IPS-15b (cell line): ENCODE measurements around the gene NFIB.

Experiments used
- H3K27me3 ChIP-seq: one replicate; pipeline ENCODE4 v1.6.1; 2013; ENCODE audit warnings: low read length; ENCODE audit not compliant: control insufficient read depth, insufficient read depth
- H3K36me3 ChIP-seq: one replicate; pipeline ENCODE4 v1.6.1; 2013; ENCODE audit warnings: low read length; ENCODE audit not compliant: control insufficient read depth, insufficient read depth
- H3K4me1 ChIP-seq: one replicate; pipeline ENCODE4 v1.6.1; 2013; ENCODE audit warnings: mild to moderate bottlenecking, low read length; ENCODE audit not compliant: control insufficient read depth, insufficient read depth
- H3K4me3 ChIP-seq: one replicate; pipeline ENCODE4 v1.5.1; 2013; ENCODE audit warnings: low read depth, low read length
- H3K9ac ChIP-seq: one replicate; pipeline ENCODE4 v1.6.1; 2013; ENCODE audit warnings: low read depth, mild to moderate bottlenecking, low read length
- H3K9me3 ChIP-seq: one replicate; pipeline ENCODE4 v1.6.1; 2013; ENCODE audit warnings: mild to moderate bottlenecking, low read length; ENCODE audit not compliant: control insufficient read depth, insufficient read depth

NFIB gene

GRCh38 chr9:14261616-14262015 lies 52.3 kb downstream of the NFIB start:
- H3K9me3 ChIP-seq: no peaks in the 10 kb centered on the region
- H3K4me1 ChIP-seq: no peaks in the 10 kb centered on the region
- no peaks in the 10 kb centered on the region for H3K27me3 ChIP-seq
- no peaks in the 10 kb centered on the region for H3K36me3 ChIP-seq
- H3K9ac ChIP-seq: no peak overlapping the region
- H3K4me3 ChIP-seq: no peak overlapping the region

GRCh38 chr9:14260101-14260500 lies 53.8 kb downstream of the NFIB start:
- Histone ChIP-seq H3K9me3 (no peaks in the 10 kb centered on the region), H3K27me3 (no peaks in the 10 kb centered on the region), H3K36me3 (no peaks in the 10 kb centered on the region), H3K4me1 (no peaks in the 10 kb centered on the region), H3K9ac (no peak overlapping the region), H3K4me3 (no peak overlapping the region)

GRCh38 chr9:14258660-14259239 lies 55.2 kb downstream of the NFIB start:
- Histone ChIP-seq H3K9me3 (no peaks in the 10 kb centered on the region), H3K36me3 (no peaks in the 10 kb centered on the region), H3K4me1 (no peaks in the 10 kb centered on the region), H3K27me3 (no peaks in the 10 kb centered on the region), H3K4me3 (no peak overlapping the region), H3K9ac (no peak overlapping the region)

- Histone ChIP-seq H3K9me3 (no peaks in the 10 kb centered on the region), H3K27me3 (no peaks in the 10 kb centered on the region), H3K36me3 (no peaks in the 10 kb centered on the region), H3K4me1 (no peaks in the 10 kb centered on the region), H3K4me3 (no peak overlapping the region), H3K9ac (no peak overlapping the region)
Measured at GRCh38 chr9:14258156-14258555, 55.8 kb downstream of the NFIB start.

- no peaks in the 10 kb centered on the region for H3K36me3 ChIP-seq
- no peaks in the 10 kb centered on the region for H3K9me3 ChIP-seq
- H3K4me1 ChIP-seq: peaks cover under 1% of the 10 kb centered on the region
- no peak overlapping the region for H3K9ac ChIP-seq
- H3K4me3 ChIP-seq: no peak overlapping the region
- no peaks in the 10 kb centered on the region for H3K27me3 ChIP-seq
Measured at GRCh38 chr9:14256588-14256987, 57.4 kb downstream of the NFIB start.

GRCh38 chr9:14251154-14252071 lies 62.5 kb downstream of the NFIB start:
- H3K9ac ChIP-seq: no peak overlapping the region
- H3K4me1 ChIP-seq: peaks cover 4% of the 10 kb centered on the region
- no peaks in the 10 kb centered on the region for H3K9me3 ChIP-seq
- no peak overlapping the region for H3K4me3 ChIP-seq
- no peaks in the 10 kb centered on the region for H3K36me3 ChIP-seq
- no peaks in the 10 kb centered on the region for H3K27me3 ChIP-seq

GRCh38 chr9:14250794-14251153 lies 63.2 kb downstream of the NFIB start:
- Histone ChIP-seq H3K9ac (no peak overlapping the region), H3K4me3 (no peak overlapping the region), H3K4me1 (peaks cover 4% of the 10 kb centered on the region), H3K9me3 (no peaks in the 10 kb centered on the region), H3K27me3 (no peaks in the 10 kb centered on the region), H3K36me3 (no peaks in the 10 kb centered on the region)

- Histone ChIP-seq H3K9ac (no peak overlapping the region), H3K9me3 (no peaks in the 10 kb centered on the region), H3K4me1 (peaks cover 4% of the 10 kb centered on the region), H3K27me3 (no peaks in the 10 kb centered on the region), H3K4me3 (no peak overlapping the region), H3K36me3 (no peaks in the 10 kb centered on the region)
Measured at GRCh38 chr9:14249527-14249926, 64.4 kb downstream of the NFIB start.

GRCh38 chr9:14248149-14248548 lies 65.8 kb downstream of the NFIB start:
- no peaks in the 10 kb centered on the region for H3K36me3 ChIP-seq
- H3K9ac ChIP-seq: no peak overlapping the region
- H3K4me3 ChIP-seq: no peak overlapping the region
- no peaks in the 10 kb centered on the region for H3K27me3 ChIP-seq
- no peaks in the 10 kb centered on the region for H3K9me3 ChIP-seq
- H3K4me1 ChIP-seq: peaks cover 4% of the 10 kb centered on the region

GRCh38 chr9:14247577-14247976 lies 66.4 kb downstream of the NFIB start:
- Histone ChIP-seq H3K9ac (no peak overlapping the region), H3K4me1 (peaks cover 4% of the 10 kb centered on the region), H3K27me3 (no peaks in the 10 kb centered on the region), H3K9me3 (no peaks in the 10 kb centered on the region), H3K4me3 (no peak overlapping the region), H3K36me3 (no peaks in the 10 kb centered on the region)

- Histone ChIP-seq H3K36me3 (no peaks in the 10 kb centered on the region), H3K9me3 (no peaks in the 10 kb centered on the region), H3K4me1 (peaks cover 4% of the 10 kb centered on the region), H3K4me3 (no peak overlapping the region), H3K27me3 (no peaks in the 10 kb centered on the region), H3K9ac (no peak overlapping the region)
Measured at GRCh38 chr9:14246951-14247350, 67.0 kb downstream of the NFIB start.

- Histone ChIP-seq H3K9ac (no peak overlapping the region), H3K4me1 (no peaks in the 10 kb centered on the region), H3K36me3 (no peaks in the 10 kb centered on the region), H3K9me3 (no peaks in the 10 kb centered on the region), H3K27me3 (no peaks in the 10 kb centered on the region), H3K4me3 (no peak overlapping the region)
Measured at GRCh38 chr9:14245901-14246525, 67.9 kb downstream of the NFIB start.
